OCI-LY1 (cell line): ENCODE data around the gene BOLA2B.

ENCODE experiments used
- H2AFZ ChIP-seq: fragments of 200-600 bp; sonication (generic), shearing (Covaris generic); 2 replicates; pipeline ENCODE4 v1.6.0; 2014; ENCODE audit warnings: antibody characterized with exemption, mild to moderate bottlenecking, low read length
- H3F3A ChIP-seq: fragments of 200-600 bp; sonication (generic), shearing (Covaris generic); 2 replicates; pipeline ENCODE4 v1.6.0; 2014; ENCODE audit warnings: mild to moderate bottlenecking, antibody characterized with exemption, low read length, moderate library complexity; ENCODE audit not compliant: insufficient read depth
- H3K27ac ChIP-seq: fragments of 200-600 bp; sonication (generic); 2 replicates; pipeline ENCODE4 v1.5.1; 2014; ENCODE audit warnings: low read length, mixed run types, mild to moderate bottlenecking, low read depth; ENCODE audit not compliant: poor library complexity, severe bottlenecking
- H3K27me3 ChIP-seq: fragments of 200-600 bp; sonication (generic); 2 replicates; pipeline ENCODE4 v1.6.0; 2014; ENCODE audit warnings: antibody characterized with exemption, mild to moderate bottlenecking, low read length, moderate library complexity; ENCODE audit not compliant: insufficient read depth
- H3K36me3 ChIP-seq: fragments of 200-600 bp; sonication (generic); 2 replicates; pipeline ENCODE4 v1.6.1; 2014; ENCODE audit warnings: mild to moderate bottlenecking, antibody characterized with exemption, low read length, moderate library complexity, mixed read lengths; ENCODE audit not compliant: insufficient read depth
- H3K4me1 ChIP-seq: fragments of 200-600 bp; sonication (generic); 2 replicates; pipeline ENCODE4 v1.5.1; 2014; ENCODE audit warnings: mild to moderate bottlenecking, low read length, moderate library complexity; ENCODE audit not compliant: insufficient read depth, severe bottlenecking
- H3K4me2 ChIP-seq: fragments of 200-600 bp; sonication (generic), shearing (Covaris generic); 2 replicates; pipeline ENCODE4 v1.6.1; 2014; ENCODE audit warnings: low read length
- H3K4me3 ChIP-seq: fragments of 200-600 bp; sonication (generic); 2 replicates; pipeline ENCODE4 v1.5.1; 2014; ENCODE audit warnings: low read length, low read depth, mild to moderate bottlenecking, mixed read lengths; ENCODE audit not compliant: poor library complexity, severe bottlenecking
- H3K79me2 ChIP-seq: fragments of 200-600 bp; shearing (Covaris generic); 2 replicates; pipeline ENCODE4 v1.6.1; 2016; ENCODE audit warnings: mixed run types, low read length, mixed read lengths; ENCODE audit not compliant: insufficient read depth
- H3K9ac ChIP-seq: fragments of 200-600 bp; sonication (generic), shearing (Covaris generic); 2 replicates; pipeline ENCODE4 v1.6.1; 2014; ENCODE audit warnings: mild to moderate bottlenecking, low read length, mixed read lengths
- H3K9me2 ChIP-seq: fragments of 200-600 bp; sonication (generic), shearing (Covaris generic); 2 replicates; pipeline ENCODE4 v1.6.1; 2014; ENCODE audit warnings: low read depth, mild to moderate bottlenecking, low read length, mixed read lengths
- H3K9me3 ChIP-seq: fragments of 200-600 bp; shearing (Covaris generic); 2 replicates; pipeline ENCODE4 v1.6.1; 2014; ENCODE audit warnings: low read length, mixed read lengths
- H4K20me1 ChIP-seq: fragments of 200-600 bp; sonication (generic), shearing (Covaris generic); 2 replicates; pipeline ENCODE4 v1.6.0; 2016; ENCODE audit warnings: mild to moderate bottlenecking, low read length; ENCODE audit not compliant: insufficient read depth
- CTCF ChIP-seq: fragments of 200-600 bp; sonication (generic), shearing (Covaris generic); IDR thresholded peaks from 2 replicates; pipeline ENCODE4 v1.5.1; 2017; ENCODE audit warnings: mild to moderate bottlenecking, antibody characterized with exemption, low read length, moderate library complexity, mixed read lengths
- EZH2 ChIP-seq: fragments of 200-600 bp; sonication (generic), shearing (Covaris generic); IDR thresholded peaks from 2 replicates; pipeline ENCODE4 v1.8.0; 2017; ENCODE audit warnings: borderline replicate concordance, mixed run types, mild to moderate bottlenecking, antibody characterized with exemption, low read length, moderate library complexity, mixed read lengths

The BOLA2B gene

GRCh38 chr16:30144917-30145316 is 48.5 kb downstream of the BOLA2B start:
- TF ChIP-seq EZH2, result no peak
- TF ChIP-seq CTCF, result no peak
- Histone ChIP-seq H4K20me1 (no peaks in the 10 kb centered on the region), H3K79me2 (no peaks in the 10 kb centered on the region), H3K4me1 (peaks cover 4% of the 10 kb centered on the region), H3K27me3 (no peaks in the 10 kb centered on the region), H3K27ac (no peak overlapping the region), H3K36me3 (no peaks in the 10 kb centered on the region), H2AFZ (no peak overlapping the region), H3K9me2 (no peaks in the 10 kb centered on the region), H3K9me3 (0 out of 2 replicates have a peak, but pooled peaks cover 6% of the 10 kb centered on the region), H3K4me2 (no peak overlapping the region), H3F3A (no peaks in the 10 kb centered on the region), H3K9ac (no peak overlapping the region), H3K4me3 (no peak overlapping the region)

- Histone ChIP-seq H3K27ac (no peak overlapping the region), H3K4me2 (no peak overlapping the region), H2AFZ (no peak overlapping the region), H3F3A (no peaks in the 10 kb centered on the region), H3K9me3 (no peaks in the 10 kb centered on the region), H3K9ac (no peak overlapping the region), H4K20me1 (no peaks in the 10 kb centered on the region), H3K36me3 (no peaks in the 10 kb centered on the region), H3K4me3 (no peak overlapping the region), H3K27me3 (no peaks in the 10 kb centered on the region), H3K4me1 (peaks cover 11% of the 10 kb centered on the region), H3K79me2 (no peaks in the 10 kb centered on the region), H3K9me2 (no peaks in the 10 kb centered on the region)
- TF ChIP-seq EZH2, result no peak
- no peak for TF ChIP-seq CTCF
These were observed 49.4 kb downstream of the BOLA2B start for GRCh38 chr16:30144017-30144416.

- Histone ChIP-seq H3K4me2 (no peak overlapping the region), H3K4me3 (no peak overlapping the region), H3K27me3 (no peaks in the 10 kb centered on the region), H2AFZ (no peak overlapping the region), H3K9me3 (no peaks in the 10 kb centered on the region), H3K9ac (no peak overlapping the region), H4K20me1 (no peaks in the 10 kb centered on the region), H3K79me2 (no peaks in the 10 kb centered on the region), H3F3A (no peaks in the 10 kb centered on the region), H3K4me1 (peaks cover 11% of the 10 kb centered on the region), H3K36me3 (no peaks in the 10 kb centered on the region), H3K9me2 (no peaks in the 10 kb centered on the region), H3K27ac (no peak overlapping the region)
- TF ChIP-seq EZH2, result no peak
- no peak for TF ChIP-seq CTCF
These were observed 50.1 kb downstream of the BOLA2B start for GRCh38 chr16:30143347-30143702.
